Motor neuron (in vitro differentiated cells): Measurements from ENCODE around the gene FGD6. TPM values are rescaled to one million over a fixed set of nuclear protein-coding genes. Genes with fewer than 3 reads are reported as not detected.

Experiments used
- ATAC-seq, 8 experiments: fragments of 200-7000 bp; cut with Tn5 transposase; replicated peaks in 6 of 8; 2 replicates each; pipeline ENCODE4 v1.8.0; 2021; ENCODE audit warnings: mild to moderate bottlenecking in 8 of 8, moderate library complexity in 8 of 8
- H3K27ac ChIP-seq, 2 donors: fragments of 250-450 bp; sonication (Bioruptor Pico); 2 replicates each; pipeline ENCODE4 v1.9.0; 2021; ENCODE audit warnings: antibody characterized with exemption in 2 of 2, mild to moderate bottlenecking in 2 of 2, moderate library complexity in 1 of 2
- H3K4me1 ChIP-seq, 2 donors: fragments of 250-450 bp; sonication (Bioruptor Pico); replicated peaks in 1 of 2; 2 replicates each; pipeline ENCODE4 v1.6.1; 2021; ENCODE audit warnings: antibody characterized with exemption in 2 of 2, mild to moderate bottlenecking in 2 of 2, moderate library complexity in 1 of 2
- H3K4me3 ChIP-seq, 5 donors: fragments of 250-450 bp; sonication (Bioruptor Pico); 2 replicates each; pipeline ENCODE4 v1.9.0; 2021; ENCODE audit warnings: antibody characterized with exemption in 5 of 5, mild to moderate bottlenecking in 5 of 5, moderate library complexity in 4 of 5
- WGBS, 10 experiments: fragments of 450-650 bp; shearing (Covaris generic); methylation state at CpG; one replicate each; pipeline ENCODE4 v1.0.0; 2022; 5-methylcytosine and 5-hydroxymethylcytosine counted together
- in situ Hi-C, 9 experiments: fragments of 400-800 bp; cut with MboI; loops; one replicate each; pipeline ENCODE4 v1.15.0; 2021; ENCODE audit warnings: low sequenced_read_pairs in 9 of 9, low pct_unique_long_range_greater_than_20kb in 2 of 9; ENCODE audit not compliant: unreplicated experiment in 9 of 9
- total RNA-seq, 8 experiments: library from RNA; unstranded; fragments of 300-600 nt; gene quantifications; 2 replicates each; pipeline versions ENCODE4 v1.2.3 to v1.2.4, GENCODE V29; 2022

FGD6 gene
- total RNA-seq, 8 experiments from 2014 or later: 5.0 to 63.9 (median 18.1) TPM

DNA sequence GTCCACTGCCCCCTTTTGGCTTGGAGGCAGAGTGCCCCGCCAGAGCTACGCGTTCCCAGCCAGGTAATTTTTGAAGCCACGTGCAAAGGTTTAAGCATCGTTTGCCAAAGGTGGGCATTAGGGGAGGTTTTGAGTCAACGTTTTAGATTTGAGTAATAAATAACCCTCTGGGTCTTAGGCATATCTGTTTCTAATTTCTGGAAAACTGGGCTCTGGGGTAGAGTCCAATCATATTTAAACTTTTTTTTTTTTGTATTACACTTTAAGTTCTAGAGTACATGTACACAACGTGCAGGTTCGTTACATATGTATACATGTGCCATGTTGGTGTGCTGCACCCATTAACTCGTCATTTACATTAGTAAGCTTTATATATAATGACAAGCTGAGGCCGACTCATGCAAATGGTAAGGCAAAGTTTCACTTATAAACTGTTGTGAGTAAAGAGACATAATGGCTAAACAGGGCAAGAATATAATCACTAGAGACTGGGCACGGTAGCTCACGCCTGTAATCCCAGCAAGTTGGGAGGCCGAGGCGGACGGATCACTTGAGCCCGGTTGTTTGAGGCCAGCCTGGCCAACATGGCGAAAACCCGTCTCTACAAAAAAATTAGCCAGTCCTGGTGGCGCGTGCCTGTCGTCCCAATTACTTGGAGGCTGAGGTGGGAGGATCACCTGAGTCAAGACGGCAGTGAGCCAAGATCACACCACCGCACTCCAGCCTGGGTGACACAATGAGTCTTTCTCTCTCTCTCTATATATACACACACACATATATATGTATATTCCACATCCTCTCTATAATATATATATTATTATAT lies 143.4 kb downstream of the FGD6 start:
- in situ Hi-C loops: no loop called here
- H3K27ac ChIP-seq: no peak overlapping the region
- ATAC-seq: peak in 2 of 8 experiments; percentile 2 to 7

DNA sequence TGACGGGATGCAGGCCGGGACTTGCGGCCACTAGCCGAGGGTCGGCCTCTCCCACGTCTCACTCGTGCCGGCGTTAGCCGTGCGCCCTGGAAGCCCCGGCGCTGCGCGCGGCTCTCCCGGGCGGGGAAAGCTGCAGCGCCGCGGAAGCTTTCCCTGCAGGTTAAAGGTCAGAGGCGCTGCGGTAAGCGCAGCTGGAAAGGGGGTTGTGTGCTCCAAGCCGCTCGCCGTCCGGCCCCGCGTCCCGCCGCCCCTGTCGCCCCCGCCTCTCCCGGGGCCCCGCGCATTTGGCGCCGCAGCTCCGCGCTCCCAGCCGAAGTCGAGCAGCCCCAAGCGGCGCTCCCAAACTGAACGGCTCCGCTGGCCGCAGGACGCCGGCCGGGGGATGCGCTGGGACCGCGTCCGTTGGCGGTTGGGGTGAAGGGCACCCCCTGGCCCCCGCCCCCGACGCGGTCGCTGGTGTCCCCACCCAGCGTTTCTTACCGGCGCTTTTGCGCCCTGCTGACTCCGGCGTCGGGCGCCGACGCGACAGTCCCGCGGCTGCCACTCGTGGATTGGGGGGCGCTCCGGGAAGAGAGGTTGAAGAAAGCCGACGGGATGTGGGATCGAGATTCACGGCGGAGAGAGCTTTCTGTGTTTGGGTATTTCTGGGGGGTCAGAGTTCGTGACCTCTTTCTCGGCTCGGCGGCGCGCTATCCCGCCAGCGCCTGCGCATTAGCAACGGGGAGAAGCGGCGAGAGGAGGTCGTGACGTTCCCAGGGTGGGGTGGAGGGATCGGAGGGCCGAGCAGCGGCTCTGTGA lies 144.2 kb downstream of the FGD6 start, which contains the start of gene NR2C1:
TSS of gene NR2C1 (minus strand) at position 719 of the 798 bp plus-strand sequence. CDS start 6,234 bp downstream, outside the sequence.
- 0 to 3% (median 0%) methylated on average over 3 to 19 of the region's 99 CpGs; no CpG with 5 or more reads in 4 of the 10 experiments for WGBS, 10 experiments
- H3K27ac ChIP-seq: peak within 1 kb of the TSS; percentile 51 to 74

More for the DNA sequence above, 143.4 kb downstream of the FGD6 start:
- 0 to 78% (median 35%) methylated on average over 1 to 16 of the region's 23 CpGs; no CpG with 5 or more reads in 2 of the 10 experiments for WGBS, 10 experiments
- H3K4me1 ChIP-seq: peaks cover 3 to 4% of the 10 kb centered on the region in 2 donors
- H3K4me3 ChIP-seq: peak overlapping the region; percentile 73 to 99 (median 85)

DNA sequence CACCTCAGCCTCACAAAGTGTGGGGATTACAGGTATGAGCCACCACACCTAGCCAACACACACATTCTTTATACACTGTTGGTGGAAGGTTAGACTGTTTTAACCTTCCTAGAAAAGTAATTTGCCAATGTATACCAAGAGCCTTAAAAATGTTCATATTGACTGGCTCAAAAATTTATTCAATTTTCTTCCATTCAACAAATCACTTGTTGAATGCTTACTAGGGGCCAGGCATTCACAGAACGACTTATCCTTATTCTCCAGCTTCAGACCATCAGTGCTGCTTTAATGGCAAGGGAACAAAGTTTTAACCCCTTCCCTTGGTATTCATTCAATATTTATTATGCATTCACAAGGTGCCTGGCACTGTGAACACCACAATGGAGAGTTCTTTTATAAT lies 146.9 kb downstream of the FGD6 start:
- Histone ChIP-seq H3K4me3 (no peak overlapping the region), H3K4me1 (peaks cover 3 to 4% of the 10 kb centered on the region in 2 donors), H3K27ac (no peak overlapping the region)
- WGBS, 10 experiments: 40 to 90% (median 73%) methylated on average over 1 of the region's 1 CpG; no CpG with 5 or more reads in 4 of the 10 experiments
- ATAC-seq: no peak
- in situ Hi-C loops: no loop called here

More for the DNA sequence above, 144.2 kb downstream of the FGD6 start, which contains the start of gene NR2C1:
- ATAC-seq: peak; percentile 85 to 95 (median 92)
- Histone ChIP-seq H3K4me3 (peak within 1 kb of the TSS; percentile 73 to 99 (median 85)), H3K4me1 (peaks cover 3 to 4% of the 10 kb centered on the region in 2 donors)
- in situ Hi-C loops: no loop called here

DNA sequence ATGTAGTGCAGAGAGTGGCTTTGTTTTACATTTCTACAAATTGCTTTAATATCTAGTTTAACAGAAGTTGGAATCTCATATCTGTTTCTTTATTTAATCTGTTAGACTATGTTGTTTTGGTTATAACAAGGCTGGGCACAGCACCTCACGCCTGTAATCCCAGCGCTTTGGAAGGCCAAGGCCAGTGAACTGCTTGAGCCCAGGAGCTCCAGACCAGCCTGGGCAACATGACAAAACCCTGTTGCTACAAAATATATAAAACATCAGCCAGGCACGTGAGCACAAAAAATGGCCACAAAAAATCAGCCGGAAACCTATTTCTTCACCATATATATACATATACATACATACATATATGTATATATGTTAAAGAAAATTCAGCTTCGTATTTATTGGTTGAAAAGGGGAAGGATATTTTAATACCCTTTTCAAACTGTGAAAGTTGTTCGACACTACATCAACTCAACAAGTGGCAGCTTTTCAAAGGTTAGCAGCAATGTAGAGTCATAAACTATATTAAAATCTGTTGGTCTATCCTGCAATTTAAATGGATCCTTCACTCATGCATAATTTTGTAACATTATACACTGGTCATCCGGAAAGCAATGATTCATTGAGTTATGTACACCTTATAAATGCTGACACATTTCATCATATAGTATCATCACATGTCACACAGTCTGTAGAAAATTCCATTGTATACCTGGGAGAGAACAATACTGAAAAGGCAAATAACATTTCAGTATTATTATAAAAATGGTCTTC lies 151.0 kb downstream of the FGD6 start:
- no peaks in the 10 kb centered on the region for H3K4me1 ChIP-seq
- in situ Hi-C loops: no loop called here
- peak in 3 of 8 experiments; percentile 88 to 97 (median 92) for ATAC-seq
- 0 to 100% (median 86%) methylated on average over 1 to 7 of the region's 7 CpGs for WGBS, 10 experiments
- H3K4me3 ChIP-seq: no peak overlapping the region
- no peak overlapping the region for H3K27ac ChIP-seq

DNA sequence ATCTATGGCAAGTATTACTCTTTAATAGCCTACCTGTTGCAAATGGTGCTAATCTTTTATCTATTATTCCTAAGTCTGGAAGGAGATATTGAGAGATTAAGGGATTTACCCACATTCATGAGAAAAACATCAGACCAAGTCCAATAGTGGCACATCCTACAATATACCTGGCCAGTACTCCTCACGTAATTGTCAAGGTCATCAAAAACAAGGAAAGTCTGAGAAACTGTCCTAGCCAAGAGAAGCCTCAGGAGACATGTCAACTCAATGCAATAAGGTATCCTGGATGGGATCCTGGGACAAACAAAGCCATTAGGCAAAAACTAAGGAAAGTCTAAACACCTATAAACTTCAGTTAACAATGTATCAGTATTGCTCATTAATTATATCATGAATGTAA lies 156.3 kb downstream of the FGD6 start:
- Histone ChIP-seq H3K4me3 (no peak overlapping the region), H3K27ac (no peak overlapping the region), H3K4me1 (no peaks in the 10 kb centered on the region)
- in situ Hi-C loops: no loop called here
- no peak for ATAC-seq
- 88 to 100% (median 100%) methylated on average over 1 of the region's 1 CpG; no CpG with 5 or more reads in 4 of the 10 experiments for WGBS, 10 experiments

DNA sequence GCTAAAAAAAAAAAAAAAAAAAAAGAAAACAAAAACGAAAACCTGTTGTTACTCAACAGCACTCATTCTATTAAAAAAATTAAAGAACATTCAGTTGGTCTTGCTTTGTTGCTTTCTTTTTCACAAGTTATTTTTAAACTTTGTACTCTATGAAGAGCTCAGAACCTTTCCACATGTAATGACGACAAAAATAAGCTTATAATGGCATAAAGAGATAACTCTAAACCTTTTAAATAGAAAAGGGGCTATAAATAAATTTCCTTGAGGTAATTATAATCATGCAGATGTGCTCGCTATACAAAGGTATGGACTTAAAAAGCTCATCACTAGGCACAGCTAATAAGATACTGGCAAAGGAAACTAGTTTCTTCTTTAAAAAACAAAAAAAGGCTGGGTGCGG lies 157.3 kb downstream of the FGD6 start:
- ATAC-seq: no peak
- Histone ChIP-seq H3K4me1 (no peaks in the 10 kb centered on the region), H3K27ac (no peak overlapping the region), H3K4me3 (no peak overlapping the region)
- WGBS, 10 experiments: 53 to 100% (median 90%) methylated on average over 2 to 4 of the region's 4 CpGs
- in situ Hi-C loops: no loop called here

DNA sequence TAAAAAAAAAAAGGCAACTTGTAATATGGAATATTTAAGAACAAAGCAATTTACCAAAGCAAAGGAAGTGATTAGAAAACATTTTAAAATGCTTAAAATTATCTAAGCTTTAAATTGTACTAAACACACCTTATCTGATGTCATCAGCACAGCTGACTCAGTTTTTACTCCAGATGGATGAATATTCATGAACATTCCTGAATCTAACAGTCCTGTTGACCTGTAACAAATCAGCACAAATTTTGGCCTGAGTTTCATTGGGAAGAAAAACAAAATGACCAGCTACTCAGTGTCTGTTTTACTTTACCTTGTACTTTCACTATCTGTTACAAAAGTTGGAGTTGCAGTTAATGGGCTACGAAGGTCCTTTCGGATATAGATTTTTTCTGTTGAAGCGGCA lies 159.8 kb downstream of the FGD6 start:
- WGBS, 10 experiments: 80 to 100% (median 100%) methylated on average over 1 to 3 of the region's 3 CpGs
- no peak overlapping the region for H3K27ac ChIP-seq
- H3K4me3 ChIP-seq: no peak overlapping the region
- in situ Hi-C loops: no loop called here
- peak in 3 of 8 experiments; percentile 46 to 86 (median 77) for ATAC-seq
- H3K4me1 ChIP-seq: no peaks in the 10 kb centered on the region

DNA sequence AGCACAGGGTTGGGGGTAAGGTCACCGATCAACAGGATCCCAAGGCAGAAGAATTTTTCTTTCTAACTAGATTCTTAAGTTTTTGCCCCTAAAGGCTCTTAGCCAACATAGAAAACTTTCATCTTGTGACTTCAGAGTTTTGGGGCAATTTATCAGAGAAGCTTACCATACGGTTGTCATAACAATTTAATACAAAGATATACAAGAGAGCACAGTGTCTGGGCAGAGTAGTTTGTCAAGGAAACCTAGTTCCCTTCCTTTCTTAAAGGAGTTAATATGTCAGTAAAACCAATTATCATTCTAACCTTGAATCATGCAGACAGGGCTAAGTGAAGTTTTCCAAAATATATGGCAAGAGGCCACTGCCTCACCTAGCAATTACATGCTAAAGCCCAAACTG lies 162.2 kb downstream of the FGD6 start:
- Histone ChIP-seq H3K27ac (no peak overlapping the region), H3K4me1 (no peaks in the 10 kb centered on the region), H3K4me3 (no peak overlapping the region)
- peak in 3 of 8 experiments; percentile 14 to 58 (median 35) for ATAC-seq
- 40 to 100% (median 80%) methylated on average over 1 to 2 of the region's 2 CpGs; no CpG with 5 or more reads in 6 of the 10 experiments for WGBS, 10 experiments
- in situ Hi-C loops: no loop called here

DNA sequence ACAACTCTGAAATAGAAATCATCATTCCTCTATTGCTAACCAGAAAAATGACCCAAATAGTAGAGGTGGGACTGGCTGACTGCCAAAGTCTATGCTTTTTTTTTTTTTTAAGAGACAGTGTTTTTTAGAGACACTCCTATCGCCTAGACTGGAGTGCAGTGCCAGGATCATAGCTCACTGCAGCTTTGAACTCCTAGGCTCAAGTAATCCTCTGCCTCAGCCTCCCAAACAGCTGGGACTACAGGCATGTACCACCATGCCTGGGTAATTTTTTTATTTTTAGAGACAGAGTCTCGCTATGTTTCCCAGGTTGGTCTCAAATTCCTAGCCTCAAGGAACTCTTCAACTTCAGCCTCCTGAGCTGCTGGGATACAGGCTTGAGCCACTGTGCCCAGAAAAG lies 163.1 kb downstream of the FGD6 start:
- peak in 2 of 8 experiments; percentile 10 to 52 for ATAC-seq
- no peaks in the 10 kb centered on the region for H3K4me1 ChIP-seq
- no peak overlapping the region for H3K27ac ChIP-seq
- in situ Hi-C loops: no loop called here
- H3K4me3 ChIP-seq: no peak overlapping the region
- WGBS, 10 experiments: 50 to 100% (median 100%) methylated on average over 1 to 2 of the region's 2 CpGs; no CpG with 5 or more reads in 3 of the 10 experiments

DNA sequence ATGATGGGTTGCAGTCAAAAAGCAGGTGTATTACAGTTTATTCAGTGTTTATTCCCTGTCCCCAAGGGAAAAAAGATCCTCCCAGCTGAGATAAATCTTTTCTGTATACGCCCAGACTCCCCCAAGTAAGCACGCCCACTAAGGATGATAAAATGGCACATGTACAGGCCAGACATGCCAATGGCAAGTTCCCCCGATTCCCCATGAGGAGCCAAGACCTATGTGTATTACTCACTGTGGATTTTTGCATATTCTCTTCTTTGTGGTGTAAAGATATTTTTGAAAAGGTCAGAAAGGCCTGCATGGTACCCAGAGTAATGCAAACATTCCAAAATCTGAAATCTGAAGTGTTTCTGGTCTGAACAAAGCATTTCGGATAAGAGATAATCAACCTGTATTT lies 166.0 kb downstream of the FGD6 start:
- in situ Hi-C loops: no loop called here
- Histone ChIP-seq H3K27ac (no peak overlapping the region), H3K4me1 (no peaks in the 10 kb centered on the region), H3K4me3 (no peak overlapping the region)
- WGBS, 10 experiments: 33 to 100% (median 95%) methylated on average over 1 to 4 of the region's 4 CpGs
- ATAC-seq: peak in 2 of 8 experiments; percentile 86 to 90

DNA sequence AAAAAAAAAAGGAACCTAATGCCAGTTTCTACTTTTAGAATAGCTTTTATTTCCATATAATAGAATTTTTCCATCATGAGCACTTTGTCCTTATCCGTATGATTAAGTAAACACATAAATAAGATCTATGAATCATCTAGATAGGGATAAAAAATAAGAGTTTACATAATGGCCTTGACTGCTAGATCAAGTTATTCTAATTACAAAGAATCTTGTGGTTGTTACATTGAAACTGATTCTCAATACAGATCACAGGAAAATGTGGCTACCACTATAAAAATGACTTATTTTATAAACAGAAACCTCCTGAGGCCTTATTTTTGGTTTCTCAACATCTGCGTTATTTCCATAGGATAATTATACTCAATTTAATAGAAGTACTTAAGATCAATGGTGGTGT lies 179.4 kb downstream of the FGD6 start:
- Histone ChIP-seq H3K4me3 (no peak overlapping the region), H3K27ac (no peak overlapping the region), H3K4me1 (no peaks in the 10 kb centered on the region)
- in situ Hi-C loops: no loop called here
- 76 to 100% (median 95%) methylated on average over 1 to 2 of the region's 2 CpGs; no CpG with 5 or more reads in 2 of the 10 experiments for WGBS, 10 experiments
- ATAC-seq: no peak

DNA sequence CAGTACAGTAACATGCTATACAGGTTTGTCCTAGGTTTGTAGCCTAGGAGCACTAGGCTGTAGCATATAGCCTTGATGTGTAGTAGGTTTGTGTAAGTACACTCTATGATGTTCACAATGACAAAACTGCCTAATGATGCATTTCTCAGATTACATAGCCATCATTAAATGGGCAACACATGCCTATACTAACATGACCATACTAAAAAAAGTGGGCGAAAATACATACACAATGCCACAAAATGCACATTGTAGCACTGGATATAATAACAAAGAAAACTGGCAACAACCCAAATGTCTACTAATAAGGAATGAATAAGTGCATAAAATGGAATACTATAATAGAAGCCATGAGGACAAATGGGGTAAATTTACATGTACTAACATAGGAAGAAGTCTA lies 182.5 kb downstream of the FGD6 start:
- Histone ChIP-seq H3K27ac (no peak overlapping the region), H3K4me1 (no peaks in the 10 kb centered on the region), H3K4me3 (no peak overlapping the region)
- in situ Hi-C loops: no loop called here
- 0 to 100% (median 80%) methylated on average over 1 of the region's 1 CpG; no CpG with 5 or more reads in 1 of the 10 experiments for WGBS, 10 experiments
- ATAC-seq: peak in 3 of 8 experiments; percentile 49 to 87 (median 58)
